Endothelial cell of umbilical vein (primary cell): Measurements from ENCODE around the gene XIAP.
A peak's percentile ranks its signal among the peaks of the same experiment; 100 is the strongest.

Experiments
- CTCF ChIP-seq, 2 donors: IDR thresholded peaks; 1 replicate in 1 of 2; 2 replicates in 1 of 2; pipeline ENCODE4 v1.5.1; 2011; ENCODE audit warnings: low read length in 2 of 2, mild to moderate bottlenecking in 2 of 2, moderate library complexity in 2 of 2, control low read depth in 1 of 2, inconsistent platforms in 1 of 2, low read depth in 1 of 2; ENCODE audit not compliant: insufficient read depth in 1 of 2; ENCODE audit errors: extremely low read depth in 1 of 2
- POLR2A ChIP-seq: IDR thresholded peaks from 2 replicates; pipeline ENCODE4 v1.6.1; 2012; ENCODE audit warnings: low read depth, mild to moderate bottlenecking, control low read depth, low read length
- POLR2AphosphoS5 ChIP-seq: IDR thresholded peaks from 2 replicates; pipeline ENCODE4 v1.6.1; 2012; ENCODE audit warnings: low read depth, mild to moderate bottlenecking, control low read depth, low read length, moderate library complexity; ENCODE audit not compliant: insufficient read depth

- no peak for TF ChIP-seq CTCF (IDR thresholded peaks at IDR 0.05; ENCODE audit: extremely low read depth in 1 of 2, insufficient read depth in 1 of 2, low read depth in 1 of 2, low read length in 2 of 2)
- TF ChIP-seq POLR2A: no peak
- peak; percentile 53 for TF ChIP-seq POLR2AphosphoS5
Observed at GRCh38 chrX:123859846-123860838, at the start of gene XIAP.
